Heart left ventricle (tissue), 13 donors: ENCODE results near the gene ERC1.

Source experiments
- POLR2A ChIP-seq, 2 donors: fragments of 450-650 bp; IDR thresholded peaks; one replicate each; pipeline ENCODE4 v1.6.1; 2017; ENCODE audit warnings: antibody characterized with exemption in 2 of 2, mild to moderate bottlenecking in 2 of 2, moderate library complexity in 2 of 2
- TF ChIP-seq, protein P1 (sequence below), 12 donors: fragments of 200-600 bp; sonication (generic) in 4 of 12; IDR thresholded peaks; one replicate each; pipeline versions ENCODE4 v1.5.0 to v1.8.0; 2018 to 2022; ENCODE audit warnings: antibody characterized with exemption in 12 of 12, mild to moderate bottlenecking in 5 of 12
- donor health status: ischemic (EF 13 %, LVEDD 7.1; RV severe dilation, severe dysfunction).
- donor health status: DM: no; HTN: yes; CAD: no.
- donor health status: DM: no; HTN: no; CAD: no.
- donor health status: ischemic (EF 25% LVEDD 6.9; RV normal size, moderate dysfunction).
- donor health status: ischemic (EF 25% LVEDD 5.7; RV mildly dilated, moderate dysfunction).
- donor health status: ischemic (EF 35%, LVEDD 5.7; RV mildly dilated, moderate dysfunction).
- donor health status: nonischemic (EF 11% LVEDD 7.7; RV severe dilation, severe dysfunction).
- donor health status: DM: yes; HTN: yes; CAD: no.
- donor health status: PGD.
- donor health status: ischemic (EF 29% LVEDD 5.4; RV normal size, mild dysfunction).
- donor health status: nonischemic (EF 23%, LVEDD 6.1; RV moderate dilation, normal function).

DNA sequence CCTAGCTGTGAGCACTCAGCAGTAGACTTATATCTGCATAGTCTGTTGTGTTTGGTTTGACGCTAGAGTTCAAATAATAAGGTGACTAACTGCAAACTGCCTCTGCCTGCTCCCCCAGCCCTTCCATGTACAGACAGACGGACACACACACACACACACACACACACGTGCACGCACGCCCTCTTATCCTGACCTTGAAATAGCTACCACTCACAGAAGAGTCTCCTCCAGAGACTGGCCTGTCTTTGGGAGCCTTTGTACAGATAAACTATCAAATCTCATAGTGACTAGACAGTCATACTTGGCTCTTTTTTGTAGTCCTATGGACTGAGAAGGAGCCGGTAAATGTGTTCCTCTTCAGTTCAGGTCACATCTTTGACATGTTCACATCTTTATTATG, 445.0 kb downstream of the ERC1 start:
- TF ChIP-seq, protein P1, sequence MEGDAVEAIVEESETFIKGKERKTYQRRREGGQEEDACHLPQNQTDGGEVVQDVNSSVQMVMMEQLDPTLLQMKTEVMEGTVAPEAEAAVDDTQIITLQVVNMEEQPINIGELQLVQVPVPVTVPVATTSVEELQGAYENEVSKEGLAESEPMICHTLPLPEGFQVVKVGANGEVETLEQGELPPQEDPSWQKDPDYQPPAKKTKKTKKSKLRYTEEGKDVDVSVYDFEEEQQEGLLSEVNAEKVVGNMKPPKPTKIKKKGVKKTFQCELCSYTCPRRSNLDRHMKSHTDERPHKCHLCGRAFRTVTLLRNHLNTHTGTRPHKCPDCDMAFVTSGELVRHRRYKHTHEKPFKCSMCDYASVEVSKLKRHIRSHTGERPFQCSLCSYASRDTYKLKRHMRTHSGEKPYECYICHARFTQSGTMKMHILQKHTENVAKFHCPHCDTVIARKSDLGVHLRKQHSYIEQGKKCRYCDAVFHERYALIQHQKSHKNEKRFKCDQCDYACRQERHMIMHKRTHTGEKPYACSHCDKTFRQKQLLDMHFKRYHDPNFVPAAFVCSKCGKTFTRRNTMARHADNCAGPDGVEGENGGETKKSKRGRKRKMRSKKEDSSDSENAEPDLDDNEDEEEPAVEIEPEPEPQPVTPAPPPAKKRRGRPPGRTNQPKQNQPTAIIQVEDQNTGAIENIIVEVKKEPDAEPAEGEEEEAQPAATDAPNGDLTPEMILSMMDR (IDR thresholded peaks at IDR 0.05), result no peak
- TF ChIP-seq POLR2A (IDR thresholded peaks at IDR 0.05), result no peak
